22Rv1 (cell line): ENCODE measurements around the gene GABRG3.

Source experiments
- ZFX ChIP-seq: fragments of 450-650 bp; IDR thresholded peaks from 2 replicates; pipeline ENCODE4 v1.6.1; 2017; ENCODE audit warnings: antibody characterized with exemption, borderline replicate concordance
- TF ChIP-seq, protein P1 (sequence below): fragments of 450-650 bp; IDR thresholded peaks from 2 replicates; pipeline ENCODE4 v1.5.1; 2017; ENCODE audit warnings: mild to moderate bottlenecking

DNA sequence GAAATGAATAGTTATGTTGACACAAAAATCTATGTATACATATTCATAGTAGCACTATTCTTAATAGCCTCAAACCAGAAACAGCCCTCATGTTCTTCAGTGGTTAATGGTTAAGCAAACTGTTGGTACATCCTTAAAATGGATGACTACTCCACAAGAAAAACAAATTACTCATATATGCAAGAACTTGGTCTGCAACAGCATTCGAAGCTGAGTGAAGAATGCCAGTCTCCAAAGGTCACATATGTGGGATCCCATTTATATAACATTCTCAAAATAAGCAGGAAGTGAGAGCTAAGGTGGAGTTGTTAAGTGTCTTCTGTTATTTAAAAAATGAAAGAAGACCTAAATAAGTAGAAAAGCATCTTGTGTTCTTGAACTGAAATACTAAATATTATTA, 365.7 kb downstream of the GABRG3 start:
- TF ChIP-seq, protein P1, sequence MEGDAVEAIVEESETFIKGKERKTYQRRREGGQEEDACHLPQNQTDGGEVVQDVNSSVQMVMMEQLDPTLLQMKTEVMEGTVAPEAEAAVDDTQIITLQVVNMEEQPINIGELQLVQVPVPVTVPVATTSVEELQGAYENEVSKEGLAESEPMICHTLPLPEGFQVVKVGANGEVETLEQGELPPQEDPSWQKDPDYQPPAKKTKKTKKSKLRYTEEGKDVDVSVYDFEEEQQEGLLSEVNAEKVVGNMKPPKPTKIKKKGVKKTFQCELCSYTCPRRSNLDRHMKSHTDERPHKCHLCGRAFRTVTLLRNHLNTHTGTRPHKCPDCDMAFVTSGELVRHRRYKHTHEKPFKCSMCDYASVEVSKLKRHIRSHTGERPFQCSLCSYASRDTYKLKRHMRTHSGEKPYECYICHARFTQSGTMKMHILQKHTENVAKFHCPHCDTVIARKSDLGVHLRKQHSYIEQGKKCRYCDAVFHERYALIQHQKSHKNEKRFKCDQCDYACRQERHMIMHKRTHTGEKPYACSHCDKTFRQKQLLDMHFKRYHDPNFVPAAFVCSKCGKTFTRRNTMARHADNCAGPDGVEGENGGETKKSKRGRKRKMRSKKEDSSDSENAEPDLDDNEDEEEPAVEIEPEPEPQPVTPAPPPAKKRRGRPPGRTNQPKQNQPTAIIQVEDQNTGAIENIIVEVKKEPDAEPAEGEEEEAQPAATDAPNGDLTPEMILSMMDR, result no peak
- no peak for TF ChIP-seq ZFX
